ENCODE data around the gene CAMK1D.
A peak's percentile ranks its signal among the peaks of the same experiment; 100 is the strongest.

Gene CAMK1D

DNA sequence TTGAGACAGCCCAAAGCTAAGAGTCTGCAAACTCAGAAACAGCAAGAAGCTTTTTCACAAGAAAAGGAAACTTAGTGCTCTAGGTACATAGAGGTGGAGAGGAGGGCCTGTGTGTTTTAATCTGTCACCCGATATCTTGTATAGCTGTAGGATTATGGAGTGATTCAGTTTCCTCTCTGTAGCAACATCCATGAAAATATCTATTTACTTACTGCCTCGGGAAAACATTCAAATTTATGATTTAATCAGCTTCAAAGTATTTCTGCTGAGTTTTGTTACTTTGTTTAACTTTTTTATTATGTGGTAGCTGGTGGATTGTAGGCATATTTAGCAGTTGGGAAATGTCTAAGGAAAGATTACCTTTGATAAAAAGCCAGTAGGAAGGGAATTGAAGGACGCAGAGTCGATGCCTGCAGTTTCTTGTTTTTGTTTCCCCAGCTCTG lies 360.2 kb downstream of the CAMK1D start:
- H3K4me1 ChIP-seq (ENCODE audit: control insufficient read depth, insufficient read depth, low read length) = peaks cover 22% of the 10 kb centered on the region
- no peaks in the 10 kb centered on the region for H3K9me3 ChIP-seq (ENCODE audit: control insufficient read depth, insufficient read depth, low read depth, low read length)
- H3K36me3 ChIP-seq (ENCODE audit: control insufficient read depth in 2 of 2, insufficient read depth in 1 of 2, low read length in 2 of 2) = no peaks in the 10 kb centered on the region
- no peak overlapping the region for H3K4me3 ChIP-seq (ENCODE audit: low read depth, low read length)
- POLR2A ChIA-PET = interaction anchor here (0.6 to 1.3 kb wide), 2 partner anchors 381 to 390 kb away, joined by 3 to 4 read pairs; partner anchors contain the start of gene OPTN
- no peak overlapping the region; the same call in 1 of the 2 replicates for H3K27ac ChIP-seq (ENCODE audit: extremely low read depth, low read depth, low read length)
- CTCF ChIA-PET = interaction anchor here (0.5 to 4.4 kb wide), 14 partner anchors 9 to 497 kb away, joined by 3 to 33 read pairs (median 6); no protein-coding TSS in a partner anchor
- TF ChIP-seq ZNF549 (tag by site-specific recombination; IDR thresholded peaks at IDR 0.05) (no peak), GLI2 (tag by site-specific recombination; IDR thresholded peaks at IDR 0.05; ENCODE audit: borderline replicate concordance, low read depth) (no peak), ZNF146 (tag by site-specific recombination; IDR thresholded peaks at IDR 0.05) (no peak), ZNF404 (tag by site-specific recombination; IDR thresholded peaks at IDR 0.05) (no peak), WT1 (tag by site-specific recombination; IDR thresholded peaks at IDR 0.05) (peak; percentile 27; the same call in 1 of the 2 replicates), ZNF791 (tag by site-specific recombination; IDR thresholded peaks at IDR 0.05) (no peak), ZNF776 (tag by site-specific recombination; IDR thresholded peaks at IDR 0.05; ENCODE audit: borderline replicate concordance) (no peak), GLIS1 (tag by site-specific recombination; IDR thresholded peaks at IDR 0.05) (no peak), ZBTB17 (tag by site-specific recombination; IDR thresholded peaks at IDR 0.05) (peak; percentile 74), ZNF548 (tag by site-specific recombination; IDR thresholded peaks at IDR 0.05) (no peak), ZXDB (tag by site-specific recombination; IDR thresholded peaks at IDR 0.05) (no peak), ZNF423 (tag by site-specific recombination; IDR thresholded peaks at IDR 0.05) (no peak), OSR2 (tag by site-specific recombination; IDR thresholded peaks at IDR 0.05) (peak; percentile 83), KLF16 (tag by site-specific recombination; IDR thresholded peaks at IDR 0.05) (no peak), ZNF514 (tag by site-specific recombination; IDR thresholded peaks at IDR 0.05) (no peak), KLF8 (tag by site-specific recombination; IDR thresholded peaks at IDR 0.05) (no peak), ZNF416 (tag by site-specific recombination; IDR thresholded peaks at IDR 0.05) (no peak), GLI4 (tag by site-specific recombination; IDR thresholded peaks at IDR 0.05) (no peak), ZNF600 (tag by site-specific recombination; IDR thresholded peaks at IDR 0.05) (no peak), OVOL3 (tag by site-specific recombination; IDR thresholded peaks at IDR 0.05) (no peak), ZEB2 (tag by site-specific recombination; IDR thresholded peaks at IDR 0.05) (0 out of 2 replicates have a peak, but pooled peaks have one; percentile 16), ZNF121 (tag by site-specific recombination; IDR thresholded peaks at IDR 0.05) (no peak), ZNF292 (tag by site-specific recombination; IDR thresholded peaks at IDR 0.05; ENCODE audit: borderline replicate concordance, low read depth) (no peak), ZNF843 (tag by site-specific recombination; IDR thresholded peaks at IDR 0.05) (no peak), ZNF274 (IDR thresholded peaks at IDR 0.05; ENCODE audit: low read length) (no peak), ZNF274 (tag by site-specific recombination; IDR thresholded peaks at IDR 0.05; ENCODE audit: borderline replicate concordance) (no peak), FEZF1 (tag by site-specific recombination; IDR thresholded peaks at IDR 0.05) (no peak), ZNF610 (tag by site-specific recombination; IDR thresholded peaks at IDR 0.05; ENCODE audit: borderline replicate concordance) (no peak), ZNF701 (tag by site-specific recombination; IDR thresholded peaks at IDR 0.05) (no peak), SP2 (tag by site-specific recombination; IDR thresholded peaks at IDR 0.05) (no peak)
- TF ChIP-seq, protein P1, sequence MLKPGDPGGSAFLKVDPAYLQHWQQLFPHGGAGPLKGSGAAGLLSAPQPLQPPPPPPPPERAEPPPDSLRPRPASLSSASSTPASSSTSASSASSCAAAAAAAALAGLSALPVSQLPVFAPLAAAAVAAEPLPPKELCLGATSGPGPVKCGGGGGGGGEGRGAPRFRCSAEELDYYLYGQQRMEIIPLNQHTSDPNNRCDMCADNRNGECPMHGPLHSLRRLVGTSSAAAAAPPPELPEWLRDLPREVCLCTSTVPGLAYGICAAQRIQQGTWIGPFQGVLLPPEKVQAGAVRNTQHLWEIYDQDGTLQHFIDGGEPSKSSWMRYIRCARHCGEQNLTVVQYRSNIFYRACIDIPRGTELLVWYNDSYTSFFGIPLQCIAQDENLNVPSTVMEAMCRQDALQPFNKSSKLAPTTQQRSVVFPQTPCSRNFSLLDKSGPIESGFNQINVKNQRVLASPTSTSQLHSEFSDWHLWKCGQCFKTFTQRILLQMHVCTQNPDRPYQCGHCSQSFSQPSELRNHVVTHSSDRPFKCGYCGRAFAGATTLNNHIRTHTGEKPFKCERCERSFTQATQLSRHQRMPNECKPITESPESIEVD (tag by site-specific recombination; IDR thresholded peaks at IDR 0.05) = peak; percentile 96
- TF ChIP-seq, protein P2, sequence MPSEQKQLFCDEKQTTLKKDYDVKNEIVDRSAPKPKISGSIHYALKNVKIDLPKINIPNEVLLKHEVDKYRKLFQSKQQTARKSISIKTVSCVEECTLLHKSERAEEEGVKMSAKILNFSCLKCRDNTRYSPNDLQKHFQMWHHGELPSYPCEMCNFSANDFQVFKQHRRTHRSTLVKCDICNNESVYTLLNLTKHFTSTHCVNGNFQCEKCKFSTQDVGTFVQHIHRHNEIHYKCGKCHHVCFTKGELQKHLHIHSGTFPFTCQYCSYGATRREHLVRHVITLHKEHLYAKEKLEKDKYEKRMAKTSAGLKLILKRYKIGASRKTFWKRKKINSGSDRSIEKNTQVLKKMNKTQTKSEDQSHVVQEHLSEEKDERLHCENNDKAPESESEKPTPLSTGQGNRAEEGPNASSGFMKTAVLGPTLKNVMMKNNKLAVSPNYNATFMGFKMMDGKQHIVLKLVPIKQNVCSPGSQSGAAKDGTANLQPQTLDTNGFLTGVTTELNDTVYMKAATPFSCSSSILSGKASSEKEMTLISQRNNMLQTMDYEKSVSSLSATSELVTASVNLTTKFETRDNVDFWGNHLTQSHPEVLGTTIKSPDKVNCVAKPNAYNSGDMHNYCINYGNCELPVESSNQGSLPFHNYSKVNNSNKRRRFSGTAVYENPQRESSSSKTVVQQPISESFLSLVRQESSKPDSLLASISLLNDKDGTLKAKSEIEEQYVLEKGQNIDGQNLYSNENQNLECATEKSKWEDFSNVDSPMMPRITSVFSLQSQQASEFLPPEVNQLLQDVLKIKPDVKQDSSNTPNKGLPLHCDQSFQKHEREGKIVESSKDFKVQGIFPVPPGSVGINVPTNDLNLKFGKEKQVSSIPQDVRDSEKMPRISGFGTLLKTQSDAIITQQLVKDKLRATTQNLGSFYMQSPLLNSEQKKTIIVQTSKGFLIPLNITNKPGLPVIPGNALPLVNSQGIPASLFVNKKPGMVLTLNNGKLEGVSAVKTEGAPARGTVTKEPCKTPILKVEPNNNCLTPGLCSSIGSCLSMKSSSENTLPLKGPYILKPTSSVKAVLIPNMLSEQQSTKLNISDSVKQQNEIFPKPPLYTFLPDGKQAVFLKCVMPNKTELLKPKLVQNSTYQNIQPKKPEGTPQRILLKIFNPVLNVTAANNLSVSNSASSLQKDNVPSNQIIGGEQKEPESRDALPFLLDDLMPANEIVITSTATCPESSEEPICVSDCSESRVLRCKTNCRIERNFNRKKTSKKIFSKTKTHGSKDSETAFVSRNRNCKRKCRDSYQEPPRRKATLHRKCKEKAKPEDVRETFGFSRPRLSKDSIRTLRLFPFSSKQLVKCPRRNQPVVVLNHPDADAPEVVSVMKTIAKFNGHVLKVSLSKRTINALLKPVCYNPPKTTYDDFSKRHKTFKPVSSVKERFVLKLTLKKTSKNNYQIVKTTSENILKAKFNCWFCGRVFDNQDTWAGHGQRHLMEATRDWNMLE (tag by site-specific recombination; conservative IDR thresholded peaks at IDR 0.05; ENCODE audit: low read depth) = no peak
- TF ChIP-seq, protein P3, sequence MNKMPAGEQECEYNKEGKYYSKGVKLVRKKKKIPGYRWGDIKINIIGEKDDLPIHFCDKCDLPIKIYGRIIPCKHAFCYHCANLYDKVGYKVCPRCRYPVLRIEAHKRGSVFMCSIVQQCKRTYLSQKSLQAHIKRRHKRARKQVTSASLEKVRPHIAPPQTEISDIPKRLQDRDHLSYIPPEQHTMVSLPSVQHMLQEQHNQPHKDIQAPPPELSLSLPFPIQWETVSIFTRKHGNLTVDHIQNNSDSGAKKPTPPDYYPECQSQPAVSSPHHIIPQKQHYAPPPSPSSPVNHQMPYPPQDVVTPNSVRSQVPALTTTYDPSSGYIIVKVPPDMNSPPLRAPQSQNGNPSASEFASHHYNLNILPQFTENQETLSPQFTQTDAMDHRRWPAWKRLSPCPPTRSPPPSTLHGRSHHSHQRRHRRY (tag by site-specific recombination; IDR thresholded peaks at IDR 0.05) = no peak

Measured in HEK293 (cell line).